ENCODE data around the gene RAB24. TPM values are rescaled to one million over a fixed set of nuclear protein-coding genes. Genes with fewer than 3 reads are reported as not detected.
A peak's percentile ranks its signal among the peaks of the same experiment; 100 is the strongest.

The RAB24 gene
- polyA plus RNA-seq, 1 experiment = 35.4 TPM

DNA sequence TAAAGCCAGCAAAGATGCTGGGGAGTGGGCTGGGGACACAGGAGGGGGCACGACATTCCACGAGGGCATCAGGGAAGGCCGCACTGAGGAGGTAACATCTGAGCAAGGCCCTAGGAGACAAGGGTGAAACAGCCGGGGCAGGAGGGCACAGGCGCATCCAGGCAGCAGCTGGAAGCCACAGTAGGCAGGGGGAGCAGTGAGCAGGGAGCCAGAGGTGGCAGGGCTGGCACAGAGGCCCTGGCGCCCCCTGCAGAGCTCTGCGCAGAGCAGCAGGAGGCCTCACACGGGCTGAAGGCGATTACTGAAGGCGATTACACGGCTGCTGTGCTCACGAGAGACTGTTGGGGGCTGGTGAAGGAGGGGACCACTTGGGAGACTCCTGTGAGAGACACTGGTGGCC is 32.6 kb upstream of the RAB24 start:
- Histone ChIP-seq H3K27me3 (ENCODE audit: control insufficient read depth, insufficient read depth, low read length) (no peaks in the 10 kb centered on the region), H3K27ac (ENCODE audit: low read depth, low read length) (no peak overlapping the region), H3K9me3 (ENCODE audit: control insufficient read depth, insufficient read depth, low read length) (no peaks in the 10 kb centered on the region; the same call in 1 of the 2 replicates), H3K4me3 (ENCODE audit: low read depth, low read length) (no peak overlapping the region)
- DNase-seq (ENCODE audit: low read depth, low spot score) = no peak
- TF ChIP-seq, protein P1, sequence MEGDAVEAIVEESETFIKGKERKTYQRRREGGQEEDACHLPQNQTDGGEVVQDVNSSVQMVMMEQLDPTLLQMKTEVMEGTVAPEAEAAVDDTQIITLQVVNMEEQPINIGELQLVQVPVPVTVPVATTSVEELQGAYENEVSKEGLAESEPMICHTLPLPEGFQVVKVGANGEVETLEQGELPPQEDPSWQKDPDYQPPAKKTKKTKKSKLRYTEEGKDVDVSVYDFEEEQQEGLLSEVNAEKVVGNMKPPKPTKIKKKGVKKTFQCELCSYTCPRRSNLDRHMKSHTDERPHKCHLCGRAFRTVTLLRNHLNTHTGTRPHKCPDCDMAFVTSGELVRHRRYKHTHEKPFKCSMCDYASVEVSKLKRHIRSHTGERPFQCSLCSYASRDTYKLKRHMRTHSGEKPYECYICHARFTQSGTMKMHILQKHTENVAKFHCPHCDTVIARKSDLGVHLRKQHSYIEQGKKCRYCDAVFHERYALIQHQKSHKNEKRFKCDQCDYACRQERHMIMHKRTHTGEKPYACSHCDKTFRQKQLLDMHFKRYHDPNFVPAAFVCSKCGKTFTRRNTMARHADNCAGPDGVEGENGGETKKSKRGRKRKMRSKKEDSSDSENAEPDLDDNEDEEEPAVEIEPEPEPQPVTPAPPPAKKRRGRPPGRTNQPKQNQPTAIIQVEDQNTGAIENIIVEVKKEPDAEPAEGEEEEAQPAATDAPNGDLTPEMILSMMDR (IDR thresholded peaks at IDR 0.05; ENCODE audit: low read depth, low read length) = peak; percentile 23; the same call in 1 of the 2 replicates
- ChIA-PET CTCF (interaction anchor here (0.5 to 2.0 kb wide), 4 partner anchors 10 to 120 kb away, joined by 3 to 7 read pairs (median 3); partner anchors contain the start of gene LMAN2), POLR2A (no interaction called here)

DNA sequence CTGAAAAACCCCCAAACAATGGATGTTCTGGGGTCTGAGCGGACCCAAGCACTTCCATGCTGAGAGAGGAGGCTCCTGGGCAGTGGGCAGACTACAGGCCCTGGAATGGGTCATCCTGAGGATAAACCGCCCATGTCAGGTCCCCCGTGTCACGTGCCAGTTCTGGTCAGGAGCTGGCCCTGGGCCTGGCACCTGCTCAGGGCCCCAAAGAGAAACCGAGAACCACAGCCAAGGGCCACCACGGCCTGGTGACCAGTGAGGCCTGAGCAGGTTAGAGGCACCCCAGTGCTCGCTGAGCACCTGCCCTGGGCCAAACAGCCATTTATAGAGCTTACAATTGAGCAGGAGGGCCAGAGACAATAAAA is 32.2 kb upstream of the RAB24 start:
- H3K4me3 ChIP-seq (ENCODE audit: low read depth, low read length) = no peak overlapping the region
- no peak overlapping the region for H3K27ac ChIP-seq (ENCODE audit: low read depth, low read length)
- TF ChIP-seq, protein P1 (IDR thresholded peaks at IDR 0.05; ENCODE audit: low read depth, low read length) = no peak
- no peak for DNase-seq (ENCODE audit: low read depth, low spot score)
- no peaks in the 10 kb centered on the region; the same call in 1 of the 2 replicates for H3K9me3 ChIP-seq (ENCODE audit: control insufficient read depth, insufficient read depth, low read length)
- no peaks in the 10 kb centered on the region for H3K27me3 ChIP-seq (ENCODE audit: control insufficient read depth, insufficient read depth, low read length)
- CTCF ChIA-PET = interaction anchor here (0.8 to 2.0 kb wide), 3 partner anchors 10 to 18 kb away, joined by 3 to 7 read pairs (median 3); partner anchors contain the start of gene LMAN2
- POLR2A ChIA-PET = no interaction called here

DNA sequence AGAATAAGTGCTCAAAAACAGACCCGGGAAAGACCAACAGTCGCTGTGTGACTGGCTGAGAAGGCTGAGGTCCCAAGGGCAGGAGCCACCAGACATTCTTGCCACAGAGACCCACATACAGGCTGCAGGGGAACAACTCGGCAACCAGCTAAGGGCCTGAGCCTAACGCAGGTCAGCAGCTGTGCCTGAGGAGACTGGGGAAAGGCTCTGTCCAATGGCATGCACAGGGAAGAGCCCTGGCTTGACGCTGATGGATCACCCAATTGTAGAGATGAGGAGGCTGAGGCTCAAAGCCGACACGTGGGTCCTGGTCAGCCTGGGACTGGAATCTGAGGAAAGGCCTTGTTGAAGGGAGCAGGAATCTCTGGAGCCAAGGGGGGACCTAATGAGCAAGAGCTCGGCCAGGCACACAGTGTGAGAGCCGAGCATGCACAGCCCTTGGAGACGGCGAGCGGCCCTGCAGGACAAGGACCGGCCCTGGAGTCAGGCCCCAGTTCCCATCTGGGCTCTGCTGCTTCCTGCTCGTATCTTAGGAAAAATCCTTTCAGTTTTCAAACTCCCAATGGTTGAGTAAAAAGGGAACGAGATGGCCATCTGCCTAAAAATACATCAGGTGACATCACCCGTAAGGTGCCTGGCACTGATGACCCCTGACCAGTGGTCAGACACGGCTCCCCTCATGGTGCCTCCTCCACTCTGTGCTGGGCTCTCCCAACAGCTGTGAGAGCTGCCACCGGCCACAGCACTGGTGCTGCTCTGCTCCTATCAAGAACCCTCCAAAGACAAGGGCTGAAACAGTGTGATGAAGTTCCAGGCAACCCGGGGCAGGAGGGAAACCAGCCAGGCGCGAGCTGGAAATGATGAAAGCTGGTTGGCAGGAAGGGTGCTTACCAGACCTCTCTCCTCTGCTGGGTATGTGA is 31.5 kb upstream of the RAB24 start:
- H3K27me3 ChIP-seq (ENCODE audit: control insufficient read depth, insufficient read depth, low read length) = no peaks in the 10 kb centered on the region
- no peak overlapping the region for H3K27ac ChIP-seq (ENCODE audit: low read depth, low read length)
- no peak for DNase-seq (ENCODE audit: low read depth, low spot score)
- CTCF ChIA-PET = interaction anchor here (0.8 to 2.3 kb wide), 3 partner anchors 17 to 25 kb away, joined by 3 to 7 read pairs (median 6); partner anchors contain the start of gene LMAN2
- TF ChIP-seq, protein P1 (IDR thresholded peaks at IDR 0.05; ENCODE audit: low read depth, low read length) = no peak
- no peak overlapping the region for H3K4me3 ChIP-seq (ENCODE audit: low read depth, low read length)
- no peaks in the 10 kb centered on the region; the same call in 1 of the 2 replicates for H3K9me3 ChIP-seq (ENCODE audit: control insufficient read depth, insufficient read depth, low read length)
- POLR2A ChIA-PET = no interaction called here

DNA sequence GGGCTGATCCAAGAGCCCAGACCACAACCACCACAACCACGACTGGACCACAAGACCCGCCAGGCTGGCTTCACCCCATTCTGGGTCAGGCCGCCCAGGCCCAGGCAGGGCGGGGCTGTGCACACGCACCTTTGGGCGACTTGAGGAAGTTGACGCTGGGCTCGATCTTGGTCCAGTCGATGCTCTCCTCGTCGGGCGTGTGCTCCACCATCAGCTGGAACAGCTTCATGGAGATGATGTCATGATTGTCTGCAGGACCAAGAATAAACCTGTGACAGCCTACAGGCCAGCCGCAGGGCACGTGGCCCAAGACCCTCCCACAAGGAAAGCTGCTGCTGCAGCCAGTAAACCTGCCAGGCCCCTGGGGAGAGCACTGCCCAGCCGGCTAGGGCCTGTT is 30.6 kb upstream of the RAB24 start:
- POLR2A ChIA-PET = no interaction called here
- DNase-seq (ENCODE audit: low read depth, low spot score) = no peak
- H3K9me3 ChIP-seq (ENCODE audit: control insufficient read depth, insufficient read depth, low read length) = no peaks in the 10 kb centered on the region; the same call in 1 of the 2 replicates
- no peaks in the 10 kb centered on the region for H3K27me3 ChIP-seq (ENCODE audit: control insufficient read depth, insufficient read depth, low read length)
- no peak overlapping the region for H3K4me3 ChIP-seq (ENCODE audit: low read depth, low read length)
- no peak overlapping the region for H3K27ac ChIP-seq (ENCODE audit: low read depth, low read length)
- TF ChIP-seq, protein P1 (IDR thresholded peaks at IDR 0.05; ENCODE audit: low read depth, low read length) = no peak
- CTCF ChIA-PET = interaction anchor here (0.9 to 2.3 kb wide), 3 partner anchors 16 to 221 kb away, joined by 3 to 7 read pairs (median 6); no protein-coding TSS in a partner anchor
